K562 (cell line): ENCODE measurements around the gene RNF222.

Experiments used
- HNRNPUL1 ChIP-seq: fragments of 200-400 bp; formaldehyde crosslinking; IDR thresholded peaks from 2 replicates; pipeline ENCODE4 v1.6.1; 2017; ENCODE audit warnings: low read length
- MXI1 ChIP-seq: IDR thresholded peaks from 2 replicates; pipeline ENCODE4 v1.6.1; 2011; ENCODE audit warnings: low read depth, mild to moderate bottlenecking, improper control_type of control experiment, low read length
- TF ChIP-seq, protein P1 (sequence below): sonication (generic); formaldehyde crosslinking; IDR thresholded peaks from 2 replicates; pipeline ENCODE4 v1.8.0; 2023; ENCODE audit warnings: mild to moderate bottlenecking, missing genetic modification reagents
- TF ChIP-seq, protein P2 (sequence below): fragments of 250-450 bp; sonication (Bioruptor Pico); IDR thresholded peaks from 2 replicates; pipeline ENCODE4 v1.8.0; 2021; ENCODE audit warnings: moderate library complexity, mild to moderate bottlenecking, inconsistent platforms

DNA sequence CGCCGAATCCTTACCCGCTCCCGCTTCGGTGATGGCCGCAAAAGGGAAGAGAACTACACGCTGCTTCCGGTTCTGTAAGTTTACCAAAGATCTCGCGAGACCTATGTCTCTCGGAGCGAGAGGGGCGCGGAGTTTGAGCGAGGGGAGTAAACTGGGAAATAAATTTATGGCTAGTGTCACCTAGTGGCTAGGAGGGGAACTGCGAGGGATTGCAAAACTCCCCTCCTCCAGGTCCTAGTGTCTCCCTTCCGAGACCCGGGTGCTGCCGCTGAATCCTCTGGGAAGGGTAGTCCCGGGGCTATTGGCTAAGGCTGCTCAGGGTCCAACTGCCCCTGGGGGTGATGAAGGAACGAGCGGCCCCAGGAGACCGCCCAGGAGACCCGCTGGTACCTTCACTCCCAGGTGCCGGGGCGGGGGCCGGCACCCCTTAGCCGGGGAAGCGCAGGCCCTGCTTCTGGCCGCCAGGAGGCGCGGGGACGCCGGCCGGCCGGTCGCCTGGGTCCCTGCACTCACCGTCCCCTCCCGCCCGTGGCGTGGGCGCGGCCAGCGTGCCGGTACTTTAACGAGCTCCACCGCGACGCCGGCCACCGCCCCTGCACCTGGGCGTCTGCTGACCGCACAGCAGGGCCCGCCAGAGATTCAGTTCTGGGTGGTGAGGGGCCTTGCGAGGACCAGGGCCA lies 14.3 kb downstream of the RNF222 start, which contains the start of gene RPL26:
- TF ChIP-seq, protein P1, sequence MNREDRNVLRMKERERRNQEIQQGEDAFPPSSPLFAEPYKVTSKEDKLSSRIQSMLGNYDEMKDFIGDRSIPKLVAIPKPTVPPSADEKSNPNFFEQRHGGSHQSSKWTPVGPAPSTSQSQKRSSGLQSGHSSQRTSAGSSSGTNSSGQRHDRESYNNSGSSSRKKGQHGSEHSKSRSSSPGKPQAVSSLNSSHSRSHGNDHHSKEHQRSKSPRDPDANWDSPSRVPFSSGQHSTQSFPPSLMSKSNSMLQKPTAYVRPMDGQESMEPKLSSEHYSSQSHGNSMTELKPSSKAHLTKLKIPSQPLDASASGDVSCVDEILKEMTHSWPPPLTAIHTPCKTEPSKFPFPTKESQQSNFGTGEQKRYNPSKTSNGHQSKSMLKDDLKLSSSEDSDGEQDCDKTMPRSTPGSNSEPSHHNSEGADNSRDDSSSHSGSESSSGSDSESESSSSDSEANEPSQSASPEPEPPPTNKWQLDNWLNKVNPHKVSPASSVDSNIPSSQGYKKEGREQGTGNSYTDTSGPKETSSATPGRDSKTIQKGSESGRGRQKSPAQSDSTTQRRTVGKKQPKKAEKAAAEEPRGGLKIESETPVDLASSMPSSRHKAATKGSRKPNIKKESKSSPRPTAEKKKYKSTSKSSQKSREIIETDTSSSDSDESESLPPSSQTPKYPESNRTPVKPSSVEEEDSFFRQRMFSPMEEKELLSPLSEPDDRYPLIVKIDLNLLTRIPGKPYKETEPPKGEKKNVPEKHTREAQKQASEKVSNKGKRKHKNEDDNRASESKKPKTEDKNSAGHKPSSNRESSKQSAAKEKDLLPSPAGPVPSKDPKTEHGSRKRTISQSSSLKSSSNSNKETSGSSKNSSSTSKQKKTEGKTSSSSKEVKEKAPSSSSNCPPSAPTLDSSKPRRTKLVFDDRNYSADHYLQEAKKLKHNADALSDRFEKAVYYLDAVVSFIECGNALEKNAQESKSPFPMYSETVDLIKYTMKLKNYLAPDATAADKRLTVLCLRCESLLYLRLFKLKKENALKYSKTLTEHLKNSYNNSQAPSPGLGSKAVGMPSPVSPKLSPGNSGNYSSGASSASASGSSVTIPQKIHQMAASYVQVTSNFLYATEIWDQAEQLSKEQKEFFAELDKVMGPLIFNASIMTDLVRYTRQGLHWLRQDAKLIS (CRISPR knock-in tag) = no peak
- TF ChIP-seq, protein P2, sequence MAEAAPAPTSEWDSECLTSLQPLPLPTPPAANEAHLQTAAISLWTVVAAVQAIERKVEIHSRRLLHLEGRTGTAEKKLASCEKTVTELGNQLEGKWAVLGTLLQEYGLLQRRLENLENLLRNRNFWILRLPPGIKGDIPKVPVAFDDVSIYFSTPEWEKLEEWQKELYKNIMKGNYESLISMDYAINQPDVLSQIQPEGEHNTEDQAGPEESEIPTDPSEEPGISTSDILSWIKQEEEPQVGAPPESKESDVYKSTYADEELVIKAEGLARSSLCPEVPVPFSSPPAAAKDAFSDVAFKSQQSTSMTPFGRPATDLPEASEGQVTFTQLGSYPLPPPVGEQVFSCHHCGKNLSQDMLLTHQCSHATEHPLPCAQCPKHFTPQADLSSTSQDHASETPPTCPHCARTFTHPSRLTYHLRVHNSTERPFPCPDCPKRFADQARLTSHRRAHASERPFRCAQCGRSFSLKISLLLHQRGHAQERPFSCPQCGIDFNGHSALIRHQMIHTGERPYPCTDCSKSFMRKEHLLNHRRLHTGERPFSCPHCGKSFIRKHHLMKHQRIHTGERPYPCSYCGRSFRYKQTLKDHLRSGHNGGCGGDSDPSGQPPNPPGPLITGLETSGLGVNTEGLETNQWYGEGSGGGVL (CRISPR knock-in tag) = no peak
- TF ChIP-seq MXI1 (peak; percentile 71; the same call in 1 of the 2 replicates), HNRNPUL1 (no peak)
